DMS79 treated with DMSO at 0.1 percent for 48 hours (cell line): ENCODE results near the gene ITGB6.
A peak's percentile ranks its signal among the peaks of the same experiment; 100 is the strongest.
"Not testable (repeated sequence)": the region's sequence is repeated elsewhere in the genome, so short reads cannot be mapped to it uniquely, and the experiment has no call there.

ENCODE experiments used
- DNase-seq: peaks from one replicate; lab custom pipeline; 2025; lab: John Stamatoyannopoulos, UW

ITGB6 gene

DNA sequence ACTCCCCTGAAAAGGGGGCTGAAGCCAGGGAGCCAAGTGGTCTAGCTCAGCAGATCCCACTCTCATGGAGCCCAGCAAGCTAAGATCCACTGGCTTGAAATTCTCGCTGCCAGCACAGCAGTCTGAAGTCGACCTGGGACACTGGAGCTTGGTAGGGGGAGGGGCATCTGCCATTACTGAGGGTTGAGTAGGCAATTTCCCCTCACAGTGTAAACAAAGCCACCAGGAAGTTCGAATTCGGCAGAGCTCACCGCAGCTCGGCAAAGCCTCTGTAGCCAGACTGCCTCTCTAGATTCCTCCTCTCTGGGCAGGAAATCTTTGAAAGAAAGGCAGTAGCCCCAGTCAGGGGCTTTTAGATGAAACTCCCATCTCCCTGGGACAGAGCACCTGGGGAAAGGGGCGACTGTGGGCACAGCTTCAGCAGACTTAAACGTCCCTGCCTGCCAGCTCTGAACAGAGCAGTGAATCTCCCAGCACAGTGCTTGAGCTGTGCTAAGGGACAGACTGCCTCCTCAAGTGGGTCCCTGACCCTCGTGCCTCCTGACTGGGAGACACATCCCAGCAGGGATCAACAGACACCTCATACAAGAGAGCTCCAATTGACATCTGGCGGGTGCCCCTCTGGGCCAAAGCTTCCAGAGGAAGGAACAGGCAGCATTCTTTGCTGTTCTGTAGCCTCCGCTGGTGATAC is 18.8 kb downstream of the ITGB6 start:
- peak; percentile 28 for DNase-seq

DNA sequence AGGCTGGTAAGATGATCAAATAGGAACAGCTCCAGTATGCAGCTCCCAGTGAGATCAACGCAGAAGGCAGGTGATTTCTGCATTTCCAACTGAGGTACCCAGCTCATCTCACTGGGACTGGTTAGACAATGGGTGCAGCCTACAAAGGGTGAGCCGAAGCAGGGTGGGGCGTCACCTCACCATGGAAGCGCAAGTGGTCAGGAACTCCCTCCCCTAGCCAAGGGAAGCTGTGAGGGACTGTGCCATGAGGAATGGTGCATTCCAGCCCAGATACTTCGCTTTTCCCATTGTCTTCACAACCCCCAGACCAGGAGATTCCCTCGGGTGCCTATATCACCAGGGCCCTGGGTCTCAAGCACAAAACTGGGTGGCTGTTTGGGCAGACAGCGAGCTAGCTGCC is 19.4 kb downstream of the ITGB6 start:
- not testable (repeated sequence) for DNase-seq

DNA sequence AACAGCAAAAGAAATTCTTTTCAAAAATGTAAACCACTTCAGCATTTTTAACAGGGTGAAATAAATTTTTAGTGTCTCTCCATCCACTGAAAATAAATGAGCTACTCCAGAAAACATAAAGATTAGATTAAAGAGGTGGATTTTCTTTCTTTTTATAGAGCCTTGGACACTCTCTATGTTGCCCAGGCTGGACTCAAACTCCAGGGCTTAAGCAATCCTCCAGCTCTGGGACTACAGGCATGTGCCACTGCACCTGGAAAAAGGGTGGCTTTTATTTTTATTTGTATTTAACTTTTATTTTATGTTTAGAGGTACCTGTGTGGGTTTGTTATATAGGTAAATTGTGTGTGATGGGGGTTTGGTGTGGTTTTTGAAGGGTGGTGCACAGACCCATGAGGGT is 19.9 kb downstream of the ITGB6 start:
- DNase-seq, result no peak

DNA sequence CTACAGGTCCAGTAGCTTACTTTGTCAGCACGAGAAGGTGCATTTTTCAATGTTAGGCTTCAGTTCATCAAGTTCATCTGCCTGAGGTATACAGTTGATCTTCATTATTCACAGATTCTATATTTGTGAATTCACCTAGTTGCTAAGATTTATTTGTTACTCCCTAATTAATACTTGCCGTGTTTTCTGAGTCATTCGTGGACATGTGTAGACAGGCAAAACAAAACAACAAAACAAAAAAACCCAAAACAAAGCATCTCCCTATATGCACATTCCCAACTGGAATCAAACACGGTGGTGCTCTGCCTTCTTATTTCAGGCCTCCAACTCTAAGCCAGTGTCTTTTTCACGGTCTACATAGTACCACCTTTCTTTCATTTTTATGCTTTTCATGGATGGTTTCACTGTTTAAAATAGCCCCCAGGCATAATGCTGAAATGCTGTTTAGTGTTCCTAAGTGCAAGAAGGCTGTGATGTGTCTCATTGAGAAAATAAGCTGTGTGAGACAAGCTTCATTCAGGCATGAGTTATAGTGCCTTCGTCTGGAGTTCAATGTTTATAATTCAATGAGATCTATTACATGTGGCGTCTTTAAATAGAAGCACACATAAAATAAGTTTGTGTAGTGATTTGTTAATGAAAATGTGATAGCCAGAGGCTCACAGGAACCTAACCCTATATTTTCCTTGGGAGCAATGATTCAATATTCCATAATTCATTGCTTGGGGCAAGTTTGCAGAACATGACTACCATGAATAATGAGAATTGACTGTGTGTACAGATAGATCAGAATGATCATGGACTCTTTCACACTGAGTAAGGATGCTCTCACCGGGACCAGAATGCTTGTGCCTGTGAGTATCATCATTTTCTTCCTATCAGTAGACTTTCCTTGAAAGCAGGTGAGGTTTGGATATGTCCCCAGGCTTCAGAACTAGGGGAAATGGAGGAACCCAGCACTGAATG is 24.6 kb downstream of the ITGB6 start:
- no peak for DNase-seq

DNA sequence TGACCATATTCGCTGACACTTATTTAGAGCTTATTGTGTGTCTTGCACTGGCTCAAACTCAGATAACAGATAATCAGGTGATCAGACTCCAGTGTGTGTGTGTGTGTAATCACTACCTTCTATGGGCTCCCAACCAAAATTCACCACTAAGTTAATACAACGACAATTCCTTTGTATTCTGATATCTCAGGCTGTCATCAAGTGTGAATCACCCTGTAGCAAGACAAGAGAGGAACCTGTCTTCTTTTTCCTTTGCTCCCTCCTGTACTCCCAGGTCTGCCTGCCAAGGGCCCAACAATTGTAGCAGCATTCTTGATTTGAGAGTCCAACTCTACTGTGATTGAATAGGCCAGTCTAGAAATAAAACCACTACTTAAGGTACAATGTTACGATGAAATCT is 25.8 kb downstream of the ITGB6 start:
- DNase-seq, result no peak

DNA sequence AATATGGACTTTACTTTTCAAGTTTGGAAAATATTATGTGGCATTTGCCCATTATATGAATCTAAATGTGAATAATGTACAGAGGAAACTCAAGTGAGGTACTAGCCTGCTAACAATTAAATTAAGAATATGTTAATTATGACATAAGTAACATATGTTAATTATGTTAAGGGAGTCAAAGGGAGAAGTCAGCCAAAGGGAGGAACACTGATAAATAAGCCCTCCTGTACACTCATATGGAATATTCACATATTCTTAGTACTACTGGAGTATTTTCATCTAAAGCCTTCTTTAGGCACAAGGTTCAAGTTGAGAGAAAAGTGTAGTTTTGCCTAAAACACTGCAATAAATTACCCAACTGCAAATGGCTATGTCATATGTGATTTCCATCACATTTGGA is 30.1 kb downstream of the ITGB6 start:
- no peak for DNase-seq

DNA sequence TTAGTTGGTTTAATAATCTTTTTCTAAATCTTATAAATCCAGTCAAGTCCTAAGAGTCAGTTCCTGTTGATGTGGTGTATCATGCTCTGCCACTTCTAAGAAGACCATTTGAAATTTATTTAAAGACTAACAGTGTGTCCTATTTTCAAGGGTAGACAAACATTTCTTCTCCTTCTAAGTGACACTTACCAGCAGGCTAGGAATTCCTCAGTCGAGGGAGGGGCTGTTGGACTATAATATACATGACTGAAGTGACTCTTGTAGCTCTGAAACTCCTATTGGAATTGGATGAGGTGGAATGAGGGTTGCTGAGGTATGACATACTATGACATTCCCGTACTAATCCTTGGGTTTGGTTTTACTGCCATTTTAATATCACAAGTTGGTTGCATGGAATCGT is 30.6 kb downstream of the ITGB6 start:
- DNase-seq, result no peak

DNA sequence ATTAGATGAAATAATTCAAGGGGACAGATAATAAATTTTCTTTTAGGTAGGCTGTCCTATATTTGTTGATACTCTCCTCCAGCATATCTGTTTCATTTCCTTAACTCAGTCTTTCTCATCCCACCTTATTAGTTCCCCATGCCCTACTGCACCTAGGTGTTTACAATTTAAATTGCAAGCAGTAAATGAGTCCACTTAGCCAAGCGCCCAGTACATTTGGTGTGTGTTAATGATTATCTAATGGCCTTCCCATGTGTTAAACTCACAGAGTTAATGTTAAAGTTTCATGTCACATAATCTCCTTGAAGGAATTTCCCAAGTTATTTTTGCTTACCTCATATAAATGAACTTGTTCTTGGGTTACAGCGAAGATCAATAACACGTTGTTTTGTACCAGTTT is 31.2 kb downstream of the ITGB6 start:
- no peak for DNase-seq

DNA sequence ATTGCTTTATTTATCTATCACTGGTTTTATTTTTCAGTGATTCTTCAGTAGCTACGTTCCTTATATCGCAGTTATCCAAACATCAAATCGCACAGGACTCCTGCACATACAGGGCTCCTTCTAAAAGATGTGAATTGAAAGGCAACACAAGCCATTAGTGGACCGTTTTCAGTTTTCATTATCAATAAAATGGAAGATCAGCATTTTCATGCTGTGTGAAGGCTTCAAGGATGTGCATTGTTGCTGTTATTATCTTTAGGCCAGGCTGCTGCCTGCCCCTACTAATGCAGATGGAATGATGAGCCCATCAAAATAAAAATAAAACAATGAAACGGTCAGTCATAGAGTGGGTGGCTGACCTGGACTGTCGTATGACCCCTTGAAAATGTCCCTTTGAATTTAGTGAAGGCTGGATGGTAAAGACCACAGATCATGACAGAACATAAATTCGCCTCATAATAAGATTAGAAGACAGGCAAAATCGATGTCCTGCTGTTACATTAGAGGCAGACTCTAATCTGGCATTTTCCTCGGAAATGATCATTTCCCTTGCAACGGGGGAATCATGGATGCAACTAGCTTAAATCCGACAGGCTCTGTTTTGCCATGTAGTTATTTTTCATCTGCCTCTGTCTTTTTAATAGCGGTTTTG is 32.9 kb downstream of the ITGB6 start:
- no peak for DNase-seq

DNA sequence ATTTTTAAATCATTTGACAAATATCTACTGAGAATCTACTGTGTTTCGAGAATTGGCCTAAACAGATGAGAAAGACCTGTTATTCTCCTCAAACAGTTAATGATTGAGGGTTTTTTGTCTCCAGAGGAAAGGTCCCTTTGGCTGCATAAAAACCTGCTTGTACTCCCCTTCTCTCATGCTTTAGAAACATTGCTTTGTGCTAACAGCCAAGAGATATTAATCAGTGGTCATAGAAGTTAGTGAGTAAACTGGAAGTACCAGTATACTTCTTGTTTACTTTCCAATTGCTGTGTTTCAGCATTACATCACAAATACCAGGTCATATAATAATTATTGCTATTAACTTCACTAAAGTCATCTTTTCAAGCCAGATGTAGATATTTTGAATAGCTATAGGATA is 34.1 kb downstream of the ITGB6 start:
- no peak for DNase-seq

DNA sequence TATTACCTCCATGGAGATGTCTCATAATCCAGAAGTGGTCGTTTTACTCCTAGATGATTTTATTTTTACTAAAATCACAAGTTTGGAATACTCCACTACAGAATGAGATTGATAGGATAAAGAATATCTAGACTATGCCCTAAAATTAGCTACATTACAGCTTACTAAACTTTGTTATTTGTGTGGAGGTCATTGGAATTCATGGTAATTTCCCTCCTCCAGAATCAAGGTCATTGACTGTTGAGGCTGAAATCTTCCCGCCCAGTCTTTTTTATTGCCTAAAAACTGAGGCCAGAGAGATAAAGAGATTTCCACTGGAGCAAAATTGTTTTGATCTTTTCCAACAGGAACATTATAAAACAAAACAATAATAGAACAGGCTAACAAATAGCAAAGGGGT is 35.0 kb downstream of the ITGB6 start:
- no peak for DNase-seq

DNA sequence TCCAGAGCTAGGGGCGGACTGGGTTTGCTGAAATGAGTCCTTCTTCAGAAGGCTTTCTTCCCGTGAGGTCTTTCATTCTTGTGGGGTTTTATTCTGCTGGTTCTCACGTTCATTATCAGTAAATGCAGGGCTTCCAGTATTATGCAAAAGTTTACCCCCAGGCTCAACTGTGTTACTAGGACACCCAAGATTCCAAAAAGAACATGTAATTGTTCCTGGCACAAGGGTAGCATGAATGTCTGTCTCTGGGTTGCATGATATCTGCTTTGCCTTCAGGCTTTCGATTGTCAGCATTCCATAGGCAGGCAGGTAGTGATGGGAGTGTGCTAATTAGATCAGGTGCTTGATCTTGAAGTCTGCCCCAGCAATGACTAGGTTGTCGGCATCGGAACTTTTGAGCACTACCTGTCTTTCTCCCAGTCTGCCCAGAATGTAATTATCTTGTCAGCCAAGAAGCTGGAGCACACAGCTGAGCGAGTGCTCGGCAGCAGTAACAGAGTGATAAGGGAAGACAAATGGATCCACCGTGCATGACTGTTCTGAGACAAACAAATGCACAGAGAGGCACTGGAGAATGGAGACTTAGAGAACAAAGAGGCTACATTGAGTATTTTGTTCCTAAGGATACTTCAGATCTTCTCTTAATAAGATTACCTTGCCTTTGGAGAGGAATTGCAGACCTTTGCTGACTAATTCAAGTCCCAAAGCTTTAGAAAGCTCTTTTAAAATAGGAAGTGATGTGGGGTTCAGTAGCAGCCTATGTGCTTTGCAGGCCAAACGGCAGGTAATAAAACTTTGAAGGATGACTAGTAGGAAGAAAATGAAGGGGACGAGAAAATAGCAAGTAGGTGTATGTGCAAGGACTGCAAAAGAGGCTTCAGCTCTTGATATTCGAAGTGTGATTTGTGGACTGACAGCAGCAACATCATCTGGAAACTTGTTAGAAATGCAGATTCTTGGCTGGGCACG is 41.9 kb downstream of the ITGB6 start:
- no peak for DNase-seq

DNA sequence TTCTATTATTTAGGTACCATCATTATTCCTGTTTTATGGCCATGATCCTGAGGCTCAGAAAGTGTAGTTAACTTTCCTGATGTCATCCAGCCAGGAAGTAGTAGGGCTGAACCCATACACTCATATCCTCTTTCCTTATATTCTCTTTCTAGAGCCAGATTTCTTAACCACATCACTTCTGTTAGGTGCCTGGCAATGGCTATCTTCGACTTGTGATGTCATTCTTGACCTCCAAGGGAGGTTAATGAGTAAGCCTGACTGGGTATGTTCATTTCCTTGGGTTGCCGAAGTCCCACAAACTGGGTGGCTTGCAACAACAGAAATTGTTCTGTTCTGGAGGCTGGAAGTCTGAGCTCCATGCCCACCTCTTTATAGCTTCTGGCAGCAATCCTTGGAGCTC is 43.4 kb downstream of the ITGB6 start:
- no peak for DNase-seq

DNA sequence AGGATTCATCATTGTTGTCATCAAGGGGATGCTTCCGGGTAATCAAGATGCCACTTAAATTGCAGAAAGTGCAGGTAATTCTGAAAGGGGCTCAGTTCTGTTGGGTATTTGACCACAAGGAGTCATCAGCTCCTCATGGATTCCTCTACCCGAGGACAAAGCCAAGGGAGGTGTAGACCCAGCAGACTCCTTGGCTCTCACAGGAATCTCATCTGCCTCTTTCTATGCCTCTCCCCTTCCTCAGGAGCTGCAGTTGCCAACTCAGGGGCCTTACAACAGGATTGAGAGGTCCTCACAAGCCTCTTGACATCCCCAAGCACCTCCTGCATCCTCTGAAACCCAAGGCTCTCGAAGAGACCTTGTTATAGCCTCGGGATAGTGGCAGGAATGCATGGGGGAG is 44.0 kb downstream of the ITGB6 start:
- DNase-seq, result no peak

DNA sequence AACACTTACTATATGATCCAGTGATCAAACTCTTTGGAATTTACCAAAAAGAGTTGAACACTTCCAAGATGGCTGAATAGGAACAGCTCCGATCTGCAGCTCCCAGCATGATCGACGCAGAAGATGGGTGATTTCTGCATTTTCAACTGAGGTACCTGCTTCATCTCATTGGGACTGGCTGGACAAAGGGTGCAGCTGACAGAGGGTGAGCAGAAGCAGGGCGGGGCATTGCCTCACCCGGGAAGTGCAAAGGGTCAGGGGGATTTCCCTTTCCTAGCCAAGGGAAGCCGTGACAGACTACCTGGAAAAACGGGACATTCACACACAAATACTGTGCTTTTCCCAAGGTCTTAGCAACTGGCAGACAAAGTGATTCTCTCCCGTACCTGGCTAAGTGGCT is 51.7 kb downstream of the ITGB6 start:
- DNase-seq, result not testable (repeated sequence)

DNA sequence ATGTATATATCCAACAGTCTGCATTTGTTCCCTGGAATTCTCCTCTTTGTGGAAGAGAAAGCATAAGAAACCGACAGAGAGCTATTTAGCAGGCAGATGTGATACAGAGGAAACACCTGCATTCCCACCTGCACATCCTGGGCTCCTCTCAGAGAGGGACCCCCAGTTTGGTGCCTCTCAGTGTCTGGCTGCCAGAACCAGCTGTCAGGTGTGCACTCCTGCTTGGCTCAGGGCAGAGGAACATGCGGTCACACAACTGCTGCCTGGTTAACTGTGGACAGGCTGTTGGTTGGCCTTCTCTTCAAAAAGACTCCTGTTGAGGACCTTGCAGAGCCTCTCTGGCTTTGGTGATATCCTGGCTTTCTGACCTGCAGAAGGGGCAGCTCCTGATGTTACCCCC is 54.6 kb downstream of the ITGB6 start:
- no peak for DNase-seq

DNA sequence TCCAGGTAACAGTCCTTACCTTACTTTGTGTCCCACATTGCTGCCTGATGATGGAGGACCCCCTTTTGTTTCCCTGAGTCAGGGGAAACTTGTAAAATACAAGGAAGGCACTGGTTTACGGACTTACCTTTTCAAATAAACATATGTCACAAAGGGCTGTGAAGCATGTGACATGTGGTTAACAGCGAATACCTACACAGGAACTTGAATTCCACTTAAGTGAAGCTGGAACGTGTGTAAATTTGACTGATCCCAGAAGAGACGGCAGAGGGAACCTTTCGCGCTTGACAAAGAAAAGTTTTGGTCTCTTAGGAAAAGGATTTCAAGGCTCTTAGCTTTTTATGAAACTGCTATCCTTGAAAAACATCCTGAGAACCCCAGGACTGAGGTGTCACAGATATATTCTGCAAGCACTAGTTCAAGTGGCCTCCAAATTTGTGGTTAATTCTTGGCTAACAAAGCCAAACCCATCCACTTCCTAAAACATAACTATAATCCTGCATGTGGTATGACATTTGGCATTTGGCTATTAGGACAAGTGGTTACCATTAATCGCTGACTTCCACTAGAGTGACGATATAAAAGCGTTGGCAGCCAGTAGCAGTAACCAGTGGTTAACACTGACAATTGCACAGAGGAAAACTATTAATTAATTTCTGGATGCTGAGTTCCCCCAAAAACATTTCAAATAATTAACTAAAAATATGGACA is 55.6 kb downstream of the ITGB6 start:
- DNase-seq, result no peak

DNA sequence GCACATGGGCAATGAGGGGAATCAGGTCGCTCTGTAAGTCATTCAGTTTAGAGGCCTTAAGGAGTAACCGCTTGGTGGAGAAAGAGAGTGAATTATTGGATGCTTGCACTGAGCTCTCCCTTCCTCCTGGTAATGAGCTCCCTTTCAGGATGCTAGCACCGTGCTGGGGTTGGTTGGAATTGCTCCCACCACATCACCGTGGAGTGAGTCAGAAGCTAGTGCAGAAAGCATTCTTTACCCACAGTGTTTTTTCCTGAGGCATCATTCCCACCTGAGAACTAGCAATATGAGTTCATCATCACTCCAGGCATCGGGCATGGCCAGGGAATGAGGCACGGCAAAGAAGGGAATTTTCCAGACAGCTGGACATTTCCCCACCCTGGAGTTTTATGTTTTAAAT is 57.6 kb downstream of the ITGB6 start:
- DNase-seq, result no peak

DNA sequence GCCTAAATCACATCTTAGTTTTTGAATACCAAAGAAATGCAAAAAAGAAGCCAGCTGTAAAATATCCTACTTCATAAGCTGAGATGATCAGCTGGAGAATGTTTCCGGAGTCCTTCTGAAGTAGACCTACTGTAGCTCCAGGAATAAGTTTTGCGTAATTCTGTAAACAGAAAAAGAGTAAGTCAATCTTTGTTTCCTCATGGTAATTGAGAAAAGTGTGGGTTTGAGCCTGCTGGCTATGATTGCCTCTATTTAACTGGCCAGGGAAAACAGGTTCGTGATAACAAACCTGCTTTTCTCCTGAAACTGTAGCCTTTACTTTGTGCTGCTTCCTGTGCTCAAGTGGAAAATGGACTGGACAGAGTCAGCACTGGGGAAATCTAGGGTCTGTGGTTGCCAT is 58.2 kb downstream of the ITGB6 start:
- DNase-seq, result no peak

DNA sequence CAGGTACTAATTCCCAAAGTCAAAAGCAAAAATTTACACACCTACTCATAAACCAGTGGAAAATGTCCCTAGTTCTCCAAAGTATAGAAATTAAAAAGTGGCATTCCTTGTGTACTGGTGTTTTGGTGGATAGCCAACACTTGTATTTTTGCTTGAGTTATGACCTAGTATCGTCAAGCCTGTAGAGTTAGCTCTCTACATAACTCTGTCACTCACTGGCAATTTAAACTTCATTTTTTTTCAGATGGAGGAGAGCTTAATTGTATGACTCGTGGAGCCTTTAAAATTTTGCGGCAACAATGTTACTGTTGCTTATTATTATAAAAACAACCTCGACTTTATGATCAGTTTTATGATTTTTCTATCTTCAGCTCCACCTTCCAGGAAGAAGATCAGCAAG is 58.7 kb downstream of the ITGB6 start:
- DNase-seq, result no peak

DNA sequence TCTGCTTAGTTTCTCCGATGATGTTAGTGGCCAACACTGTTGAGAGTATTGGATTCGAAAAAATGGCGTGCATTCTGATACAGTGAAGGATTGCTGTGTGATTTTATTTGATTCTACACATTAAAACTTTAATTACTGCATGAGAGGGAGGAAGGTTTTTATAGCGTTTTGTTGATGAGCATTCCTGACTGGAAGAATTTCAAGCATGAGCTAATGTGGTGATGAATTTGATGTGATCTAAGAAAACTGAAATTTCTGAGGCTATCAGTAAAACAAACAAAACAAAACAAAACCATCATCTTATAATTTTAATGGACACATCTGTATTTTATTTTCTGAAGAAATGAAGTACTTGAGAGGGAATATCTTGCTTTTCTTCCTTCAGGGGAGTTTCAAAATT is 59.6 kb downstream of the ITGB6 start:
- DNase-seq, result no peak
